GM18498 (cell line): ENCODE data around the gene STBD1.
A peak's percentile ranks its signal among the peaks of the same experiment; 100 is the strongest.
"Not testable (repeated sequence)": the region's sequence is repeated elsewhere in the genome, so short reads cannot be mapped to it uniquely, and the experiment has no call there.

ENCODE experiments used
- ATAC-seq: cut with Tn5 transposase; IDR thresholded peaks from one replicate; pipeline ENCODE4 v1.9.1; 2021; ENCODE audit warnings: mild to moderate bottlenecking, moderate library complexity; ENCODE audit not compliant: unreplicated experiment

The STBD1 gene

DNA sequence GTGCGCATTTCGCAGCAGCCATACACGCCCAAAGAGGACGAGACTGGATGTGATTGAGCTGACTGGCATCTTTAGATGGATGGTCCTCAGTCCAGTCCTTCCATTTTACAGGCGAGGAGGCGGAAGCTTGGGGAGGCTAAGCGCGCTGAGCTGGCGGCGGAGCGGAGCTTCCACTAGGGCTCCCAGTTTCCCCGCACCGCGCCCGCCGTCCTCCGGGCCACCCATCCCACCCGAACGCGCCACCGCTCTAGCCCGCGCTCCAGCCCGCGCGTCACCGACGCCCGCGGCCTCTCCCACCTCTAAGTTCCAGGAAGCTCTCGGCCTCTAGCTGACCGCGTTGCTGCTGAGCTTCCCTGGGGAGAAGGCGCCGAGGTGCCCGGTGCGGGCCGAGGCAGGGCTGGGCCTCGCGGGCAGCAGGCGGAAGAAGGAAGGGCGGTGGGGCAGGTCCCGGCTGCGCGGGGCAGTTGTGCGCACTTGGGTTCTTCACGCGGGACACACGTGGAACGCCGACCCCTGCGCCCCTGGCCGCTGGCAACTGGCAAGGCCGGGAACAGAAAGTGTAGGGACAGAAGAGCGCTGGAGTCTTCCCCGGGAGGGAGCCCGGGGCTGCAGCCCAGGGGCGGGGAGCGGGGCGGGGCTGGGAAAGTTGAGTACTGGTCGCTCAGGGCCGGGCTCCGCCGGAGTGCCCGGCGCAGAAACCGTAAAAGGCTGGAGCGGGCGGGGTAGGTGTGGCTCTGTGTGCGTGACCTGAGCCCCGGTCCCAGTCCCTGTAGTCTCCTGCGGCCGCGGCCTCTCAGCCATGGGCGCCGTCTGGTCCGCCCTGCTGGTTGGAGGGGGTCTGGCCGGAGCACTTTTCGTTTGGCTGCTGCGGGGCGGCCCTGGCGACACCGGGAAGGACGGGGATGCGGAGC is at the start of gene STBD1:
Gene STBD1 (plus strand): TSS at position 763 of the 911 bp plus-strand sequence. CDS start 37 bp downstream, at position 800.
- ATAC-seq = peak; percentile 38

DNA sequence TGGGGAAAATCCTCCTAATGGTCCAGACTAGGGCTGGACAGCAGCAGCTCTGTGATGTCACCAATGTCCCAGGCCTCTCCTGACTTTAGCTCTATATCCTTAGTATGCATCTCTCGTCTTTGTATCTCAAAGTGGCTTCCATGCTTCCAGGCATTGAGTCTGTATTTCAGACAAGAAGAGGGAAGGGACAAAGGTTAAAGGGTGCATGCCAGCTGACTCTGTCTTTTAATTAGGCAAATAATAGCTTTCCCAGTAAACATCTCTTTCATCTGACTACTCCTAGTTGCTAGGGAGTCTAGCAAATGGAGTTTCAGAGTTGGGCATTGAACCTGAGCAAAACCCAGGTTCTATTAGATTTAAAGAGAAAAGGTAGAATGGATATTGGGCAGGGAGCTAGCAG is 49.6 kb upstream of the STBD1 start:
- ATAC-seq = no peak

DNA sequence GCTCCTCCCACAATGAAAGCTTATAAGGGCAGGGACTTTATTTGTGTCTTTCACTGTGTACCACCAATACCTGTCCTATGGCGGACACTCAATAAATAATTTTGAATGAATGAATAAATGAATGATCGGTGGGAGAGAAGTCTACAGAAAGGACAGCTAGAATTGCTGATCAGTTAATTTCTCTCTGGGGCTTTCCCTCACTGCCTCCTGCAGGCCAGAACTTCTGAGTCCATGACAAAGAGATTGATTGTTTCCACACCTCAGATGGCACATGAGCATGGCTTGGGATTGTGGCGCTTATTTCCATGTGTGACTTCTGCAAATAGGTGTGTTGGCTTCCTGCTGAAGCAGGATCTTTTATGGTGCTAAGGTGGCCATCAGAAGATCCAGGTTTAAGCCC is 48.7 kb upstream of the STBD1 start:
- no peak for ATAC-seq

DNA sequence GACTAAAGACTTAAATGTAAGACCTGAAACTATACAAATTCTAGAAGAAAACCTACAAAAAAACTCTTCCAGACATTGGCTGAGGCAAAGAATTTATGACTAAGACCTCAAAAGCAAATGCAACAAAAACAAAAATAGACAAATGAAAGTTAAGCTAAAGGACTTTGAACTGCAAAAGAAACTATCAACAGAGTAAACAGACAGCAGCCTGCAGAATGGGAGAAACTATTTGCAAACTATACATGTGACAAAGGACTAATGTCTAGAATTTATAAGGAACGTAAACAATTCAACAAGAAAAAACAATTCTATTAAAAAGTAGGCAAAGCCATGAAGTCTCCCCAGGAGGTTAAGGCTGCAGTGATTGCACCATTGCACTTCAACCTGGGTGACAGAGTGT is 46.0 kb upstream of the STBD1 start:
- no peak for ATAC-seq

DNA sequence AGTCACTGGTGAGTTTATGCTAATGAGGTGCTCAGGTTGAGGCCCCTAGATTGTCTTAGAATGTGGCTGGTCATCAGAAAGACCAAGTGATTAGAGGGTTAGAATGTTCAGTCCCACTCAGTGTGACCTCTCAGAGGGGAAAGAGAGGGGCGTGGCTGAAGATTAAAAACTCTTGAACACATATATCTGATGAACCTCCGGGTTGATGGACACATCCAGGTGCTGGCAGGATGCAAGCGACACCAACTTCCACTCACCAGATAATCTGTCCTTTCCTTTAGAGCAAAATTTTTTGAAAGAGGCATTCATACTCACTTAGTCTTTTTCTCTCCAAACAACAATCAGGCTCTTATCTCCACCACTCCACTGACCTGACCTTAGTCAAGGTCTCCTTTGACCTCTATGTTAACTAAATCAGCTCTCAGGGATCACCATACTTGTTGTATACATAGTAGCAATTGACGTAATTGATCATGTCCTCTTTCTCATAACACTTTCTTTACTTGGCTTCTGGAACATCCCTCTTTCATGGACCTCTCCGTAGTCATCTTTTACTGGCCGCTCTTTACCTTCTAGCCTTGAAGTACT is 40.8 kb upstream of the STBD1 start:
- ATAC-seq = no peak

DNA sequence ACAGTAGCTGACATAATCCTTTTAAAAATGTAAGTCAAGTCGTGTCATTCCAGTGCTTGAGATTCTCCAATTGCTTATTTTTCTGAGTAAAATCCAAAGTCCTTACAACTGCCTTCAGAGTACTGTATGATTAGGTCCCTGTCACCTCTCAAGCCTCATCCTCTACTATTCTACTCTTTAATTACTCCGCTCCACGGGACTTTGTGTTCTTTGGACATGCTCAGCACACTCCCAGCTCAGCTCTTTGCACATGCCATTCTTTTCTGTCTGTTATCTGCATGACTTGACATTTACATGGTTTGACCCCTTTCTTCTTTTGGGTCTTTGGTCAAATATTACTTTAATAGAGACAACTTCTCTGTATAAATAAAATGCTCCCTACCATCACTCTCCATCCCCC is 39.9 kb upstream of the STBD1 start:
- ATAC-seq = no peak

DNA sequence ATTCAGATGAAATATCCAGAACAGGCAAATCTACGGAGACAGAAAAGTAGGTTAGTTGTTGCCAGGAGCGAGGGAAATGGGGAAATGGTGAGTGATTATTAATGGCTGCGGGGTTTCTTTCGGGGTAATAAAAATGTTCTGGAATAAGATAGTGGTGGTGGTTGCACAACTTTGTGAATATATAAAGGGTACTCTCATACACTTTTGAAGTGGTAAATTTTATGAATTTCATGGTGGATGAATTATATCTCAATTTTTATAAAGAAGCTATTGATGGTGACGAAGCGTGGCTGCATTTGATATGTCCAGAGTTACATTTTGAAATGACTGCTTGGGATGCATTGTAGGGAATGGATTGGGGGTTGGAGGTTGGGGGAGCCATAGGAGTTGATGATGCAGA is 38.7 kb upstream of the STBD1 start:
- ATAC-seq = no peak

DNA sequence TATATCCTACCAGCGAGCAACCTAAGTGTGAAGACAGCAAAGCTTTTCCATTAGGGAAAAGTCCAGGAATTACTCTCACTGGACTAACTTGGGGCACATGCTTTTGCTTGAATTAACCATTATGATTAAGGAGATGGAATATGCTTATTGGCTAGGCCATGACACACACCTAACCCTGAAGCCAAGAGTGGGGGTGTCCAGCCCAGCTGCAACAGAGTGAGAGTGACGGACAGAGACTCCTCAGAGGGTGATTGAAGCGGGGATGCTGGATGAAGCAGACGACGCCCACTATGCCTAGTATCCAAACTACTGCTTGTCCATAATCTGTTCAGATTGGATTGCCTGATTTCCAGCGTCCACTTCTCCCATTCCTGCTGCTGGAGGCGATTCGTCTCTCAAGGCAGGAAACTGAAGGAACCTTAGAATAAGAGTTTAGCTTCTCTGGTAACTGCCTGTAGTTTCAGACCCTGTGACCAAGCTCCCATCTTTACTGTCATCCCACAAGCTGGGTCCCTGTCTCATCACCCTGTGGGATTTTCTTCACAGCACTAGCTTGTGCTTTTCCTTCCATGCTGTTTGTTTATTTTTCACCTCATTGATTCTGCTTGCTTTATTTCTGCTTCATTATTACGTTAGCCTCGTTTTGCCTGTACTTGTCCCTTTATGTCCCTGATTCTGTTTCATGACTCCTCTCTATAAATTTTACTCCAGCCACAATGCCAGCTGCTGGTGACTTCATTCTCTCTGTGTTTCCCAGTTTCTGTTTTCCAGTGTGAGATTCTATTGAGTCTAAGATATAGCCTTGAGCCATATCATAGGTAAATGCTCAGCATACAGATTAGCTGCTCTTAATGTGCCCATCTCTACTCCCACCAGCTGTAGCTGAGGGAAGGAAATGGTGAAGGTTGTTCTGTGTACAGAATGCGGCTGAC is 36.0 kb upstream of the STBD1 start:
- ATAC-seq = no peak

DNA sequence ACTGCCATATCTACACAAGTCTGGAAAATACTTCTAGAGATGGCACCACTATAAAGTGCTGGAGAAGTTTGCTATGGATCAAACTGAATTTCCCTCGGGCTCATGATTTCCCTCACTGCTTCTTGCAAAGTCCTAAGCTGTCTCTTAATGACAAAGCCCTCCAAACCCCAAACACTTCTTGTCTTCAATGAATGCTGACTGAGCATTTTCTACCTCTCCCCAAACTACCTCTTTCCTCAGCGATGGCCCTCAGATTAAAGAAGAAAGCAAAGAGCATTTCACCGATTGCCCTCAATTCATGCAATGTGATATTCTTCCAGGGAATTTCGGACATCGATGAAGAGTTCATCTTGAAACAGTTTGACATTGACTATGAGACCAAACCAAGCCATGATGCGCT is 35.3 kb upstream of the STBD1 start:
- no peak for ATAC-seq

DNA sequence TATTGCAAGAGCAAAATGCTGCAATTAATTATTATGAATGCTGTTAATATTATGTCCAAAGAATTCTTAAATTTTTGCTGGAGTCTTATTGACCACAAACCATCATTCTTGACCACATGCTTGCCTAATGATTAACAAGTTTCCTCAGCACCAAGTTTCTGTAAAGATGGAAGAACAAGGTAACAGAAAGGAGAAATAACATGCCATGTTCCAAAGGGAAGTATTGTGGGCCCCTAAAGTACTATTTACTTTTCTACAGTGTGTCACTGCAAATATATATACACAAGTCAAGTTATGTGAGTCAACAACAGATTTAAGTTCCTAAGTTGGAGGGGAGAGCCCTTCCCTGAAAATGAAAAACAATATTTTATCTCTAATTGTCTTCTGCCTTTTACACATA is 34.5 kb upstream of the STBD1 start:
- ATAC-seq = no peak

DNA sequence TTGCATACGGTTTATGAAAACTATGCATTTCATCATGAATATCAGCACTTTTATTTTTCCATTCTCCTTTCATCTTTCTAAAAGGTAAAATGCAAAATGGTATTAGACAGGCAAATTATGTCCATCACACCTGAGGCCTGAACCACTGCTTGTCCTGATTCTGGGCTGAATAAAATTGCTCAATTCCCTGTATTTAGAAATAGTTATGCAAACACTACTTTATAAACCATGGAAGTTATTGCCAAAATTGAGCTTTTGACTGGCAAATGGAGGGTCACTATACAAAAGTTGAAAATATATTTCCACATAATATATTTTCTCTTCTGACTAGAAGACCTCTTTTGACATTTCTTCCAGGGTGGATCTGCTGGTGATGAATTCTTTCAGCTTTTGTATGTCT is 34.0 kb upstream of the STBD1 start:
- ATAC-seq = no peak

DNA sequence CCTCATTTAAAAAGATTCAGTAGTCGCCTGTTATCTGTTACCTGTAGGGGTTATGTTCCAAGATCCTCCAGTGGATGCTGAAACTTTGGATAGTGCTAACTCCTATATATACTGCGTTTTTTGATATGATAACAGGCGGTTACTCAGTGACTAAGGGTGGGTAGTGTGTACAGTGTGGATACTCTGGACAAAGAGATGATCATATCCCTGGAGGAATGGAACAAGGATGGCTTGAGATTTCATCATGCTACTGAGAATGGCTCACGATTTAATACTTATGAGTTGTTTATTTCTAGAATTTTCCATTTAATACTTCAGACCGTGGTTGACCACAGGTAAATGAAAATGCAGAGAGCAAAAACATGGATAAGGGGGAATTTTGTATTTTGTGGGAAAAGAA is 33.5 kb upstream of the STBD1 start:
- ATAC-seq = no peak

DNA sequence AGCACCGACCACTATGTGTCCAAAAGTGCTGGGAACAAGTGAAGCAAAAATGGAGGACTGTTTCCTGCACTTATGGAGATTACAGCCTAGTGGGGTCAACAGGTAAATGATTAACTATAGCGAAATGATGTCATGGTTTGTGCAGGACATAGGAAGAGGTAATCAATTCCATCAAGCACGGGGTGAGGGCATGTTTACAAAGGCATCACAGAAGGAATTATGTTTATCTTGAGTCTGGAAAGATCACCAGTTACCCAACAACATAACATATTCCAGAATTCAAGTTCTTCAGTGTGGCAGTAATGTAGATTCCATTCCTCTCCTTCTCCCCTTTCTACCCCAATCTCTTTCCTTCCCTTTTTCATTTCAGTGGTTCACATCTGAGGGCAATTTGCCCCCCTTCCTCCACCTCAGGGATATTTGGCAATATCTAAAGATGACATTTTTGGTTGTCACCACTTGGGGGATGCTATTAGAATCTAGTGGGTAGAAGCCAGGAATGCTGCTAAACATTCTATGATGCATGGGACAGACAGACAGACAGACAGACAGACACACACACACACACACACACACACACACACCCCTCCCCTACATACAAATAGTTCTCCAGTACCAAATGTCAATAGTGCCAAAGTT is 30.9 kb upstream of the STBD1 start:
- no peak for ATAC-seq

DNA sequence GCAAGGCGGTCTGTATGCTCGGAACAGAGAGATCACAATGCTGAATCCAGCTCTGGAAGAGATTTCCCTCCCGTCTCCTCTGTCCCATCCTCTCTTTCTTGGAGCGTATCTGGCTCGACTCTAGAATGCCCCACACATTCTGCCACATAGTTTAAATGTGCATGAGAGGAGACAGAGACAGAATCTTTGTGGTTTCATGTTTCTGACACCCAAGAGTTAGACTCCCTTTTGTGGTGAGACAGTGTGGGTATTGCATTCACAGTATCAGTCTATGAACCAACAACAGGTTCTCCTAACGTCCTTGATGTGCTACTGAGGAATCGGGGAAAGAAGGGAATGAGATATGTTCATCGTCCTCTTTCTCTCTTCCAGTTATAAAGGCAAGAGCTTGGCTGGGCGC is 29.7 kb upstream of the STBD1 start:
- ATAC-seq = no peak

DNA sequence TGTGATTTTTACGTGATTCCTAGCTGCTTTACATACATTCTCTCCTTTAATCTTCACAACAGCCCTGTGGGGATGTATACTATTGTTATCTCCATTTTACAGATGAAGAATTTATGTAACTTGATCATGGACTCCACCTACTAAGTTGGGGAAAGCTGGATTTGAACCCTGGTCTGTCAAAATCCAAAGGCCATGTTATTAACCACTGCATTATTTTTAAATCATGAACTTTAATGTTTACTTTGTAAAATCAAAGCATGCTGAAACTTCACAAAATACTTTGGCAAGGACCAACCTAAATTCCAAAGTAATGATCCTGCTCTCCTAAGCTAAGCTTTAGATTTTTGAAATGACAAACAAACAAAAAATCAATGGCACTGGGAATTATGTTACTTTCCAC is 28.9 kb upstream of the STBD1 start:
- no peak for ATAC-seq

DNA sequence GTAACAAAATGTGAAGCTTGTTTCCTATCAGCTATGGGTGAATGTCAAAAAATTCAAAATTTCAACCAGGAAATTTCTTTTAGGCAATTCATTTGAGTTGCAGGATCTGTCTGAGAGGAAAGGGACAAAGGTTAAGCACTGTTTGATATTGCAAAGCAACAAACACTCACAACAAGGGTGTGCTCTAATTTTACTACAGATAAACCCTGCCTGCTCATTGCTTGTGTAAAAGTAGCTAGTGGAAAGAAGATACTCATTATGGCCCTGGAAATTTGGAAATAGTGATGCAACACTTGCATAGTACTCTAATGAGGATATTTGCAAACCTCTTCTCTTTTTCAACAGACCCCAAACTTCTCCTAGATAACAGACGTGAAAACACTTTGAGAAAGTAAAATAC is 27.9 kb upstream of the STBD1 start:
- ATAC-seq = no peak

DNA sequence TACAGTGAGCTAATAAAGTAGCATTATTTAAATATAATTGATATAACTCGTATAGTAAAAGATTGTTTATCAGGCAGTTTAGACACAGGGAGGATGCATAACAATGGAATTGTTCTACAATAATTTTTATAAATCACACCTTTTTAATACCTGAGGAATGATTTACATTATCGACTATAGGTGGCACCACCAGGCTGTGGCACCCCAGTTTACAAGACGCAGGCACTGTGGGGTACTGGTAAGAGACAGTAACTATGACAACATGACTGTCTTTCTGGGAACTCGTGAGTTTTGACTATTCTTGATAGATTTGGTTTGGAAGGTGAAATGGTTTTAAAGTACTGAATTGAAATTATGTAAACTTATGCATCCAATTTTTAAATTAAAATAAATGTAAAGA is 27.1 kb upstream of the STBD1 start:
- ATAC-seq = no peak

DNA sequence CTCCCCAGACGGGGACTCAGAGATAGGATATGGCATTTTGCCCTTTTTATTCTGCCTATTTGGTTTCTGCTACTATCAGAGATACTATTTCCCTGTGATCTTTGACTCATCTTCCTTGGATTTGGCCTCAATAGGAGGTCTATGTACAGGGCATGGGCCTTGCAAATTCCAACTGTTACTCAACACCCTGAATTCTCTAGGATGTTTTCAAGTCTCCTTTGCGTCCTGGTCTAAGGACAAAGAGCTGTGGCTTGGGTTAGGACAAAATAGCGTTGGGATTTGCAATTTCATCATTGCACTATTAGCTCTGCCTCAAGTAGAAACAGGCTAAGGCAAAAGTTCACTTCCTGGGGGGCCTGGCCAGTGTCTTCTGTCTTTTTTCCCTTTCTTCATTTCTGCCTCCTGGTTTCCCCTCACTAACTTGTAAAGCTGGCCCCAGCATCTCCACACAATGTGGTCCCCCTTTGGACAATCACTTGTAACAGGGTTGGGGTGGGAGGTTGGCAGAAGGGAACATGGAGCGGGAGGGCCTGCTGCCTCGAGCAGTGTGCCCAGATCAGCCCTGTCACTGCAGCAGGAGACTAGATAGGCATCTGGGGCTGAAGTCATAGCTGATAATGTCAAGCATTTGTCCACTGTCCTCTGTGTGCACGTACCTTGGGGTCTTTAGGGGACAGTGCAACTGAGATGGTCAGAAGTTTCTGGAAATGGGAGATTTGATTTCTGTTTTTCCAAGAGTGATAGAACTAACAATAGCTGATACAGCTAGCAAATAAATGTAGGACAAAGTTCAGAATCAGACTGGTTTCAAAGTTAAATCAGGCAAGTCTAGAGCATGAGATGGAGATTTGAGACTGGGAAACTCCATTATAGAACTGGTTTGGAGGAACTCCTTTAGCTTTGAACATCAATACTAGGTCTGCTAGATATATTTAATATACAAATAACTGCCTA is 25.8 kb upstream of the STBD1 start:
- no peak for ATAC-seq

DNA sequence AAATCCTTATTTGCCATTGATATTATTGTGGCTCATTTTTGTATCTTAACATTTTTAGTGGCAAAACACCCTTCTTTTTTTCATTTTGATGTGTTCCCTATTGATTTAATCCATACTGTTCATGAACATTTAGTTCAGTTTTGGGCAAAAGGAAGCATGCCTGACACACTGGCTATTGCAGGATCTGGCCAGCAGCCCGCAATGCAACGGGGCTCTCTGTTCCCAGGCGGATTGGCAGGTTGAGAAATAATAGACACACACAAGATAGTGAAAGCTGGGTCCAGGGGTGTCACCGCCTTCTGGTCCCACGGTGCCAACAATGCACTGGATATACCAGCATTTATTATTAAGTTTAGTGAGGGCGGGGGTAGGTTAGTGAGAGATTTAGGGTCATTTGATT is 24.9 kb upstream of the STBD1 start:
- not testable (repeated sequence) for ATAC-seq
